Testis (tissue), 3 donors: ENCODE results near the gene PEX5. TPM values are rescaled to one million over a fixed set of nuclear protein-coding genes. Genes with fewer than 3 reads are reported as not detected.

Source experiments
- DNase-seq: peaks from one replicate; pipeline ENCODE4 v3.0.0-alpha.2; 2019
- H3K27ac ChIP-seq, 2 donors: fragments of 200-600 bp; sonication (generic); one replicate each; pipeline ENCODE4 v1.5.1; 2019
- H3K27me3 ChIP-seq: fragments of 200-600 bp; sonication (generic); one replicate; pipeline ENCODE4 v1.5.1; 2019
- H3K36me3 ChIP-seq: fragments of 200-600 bp; sonication (generic); one replicate; pipeline ENCODE4 v1.5.1; 2017; ENCODE audit warnings: low read depth; ENCODE audit errors: missing control alignments
- H3K4me1 ChIP-seq: fragments of 200-600 bp; sonication (generic); one replicate; pipeline ENCODE4 v1.5.1; 2019
- H3K4me3 ChIP-seq, 2 donors: fragments of 200-600 bp; sonication (generic); one replicate each; pipeline ENCODE4 v1.5.1; 2017 to 2019
- H3K9me3 ChIP-seq: fragments of 200-600 bp; sonication (generic); one replicate; pipeline ENCODE4 v1.5.1; 2017
- CTCF ChIP-seq, 3 experiments: fragments of 450-650 bp in 2 of 3; fragments of 200-600 bp in 1 of 3; sonication (generic) in 1 of 3; IDR thresholded peaks; one replicate each; pipeline ENCODE4 v1.5.1; 2016 to 2019; ENCODE audit warnings: antibody characterized with exemption in 3 of 3, mild to moderate bottlenecking in 2 of 3, moderate library complexity in 1 of 3
- POLR2A ChIP-seq: fragments of 450-650 bp; IDR thresholded peaks from one replicate; pipeline ENCODE4 v1.6.1; 2017; ENCODE audit warnings: antibody characterized with exemption, mild to moderate bottlenecking, moderate library complexity
- WGBS, 2 donors: methylation state at CpG; one replicate each; pipeline ENCODE4 v1.1.5; 2018; 5-methylcytosine and 5-hydroxymethylcytosine counted together
- intact Hi-C: fragments of 100-400 bp; cut with DNase I; formaldehyde crosslinking; loops from one replicate; pipeline ENCODE4 v1.15.1; 2023; ENCODE audit warnings: low total_unique reads
- polyA plus RNA-seq: library from polyadenylated mRNA; stranded (reverse); fragments of 350-450 nt; fragmentation: Illumina TruSeq; extraction: RNeasy Lipid Tissue Mini Kit (QIAGEN cat#74804); gene quantifications from one replicate; pipeline ENCODE4 v1.2.3, GENCODE V29; 2014; ENCODE audit warnings: low read depth, low replicate concordance; ENCODE audit not compliant: insufficient read depth
- total RNA-seq, 2 donors: library from RNA; depleted of rRNA; stranded (reverse); fragments of >200 nt; gene quantifications; one replicate each; pipeline ENCODE4 v1.2.3, GENCODE V29; 2016

PEX5 gene
- total and polyA plus RNA-seq, 3 donors from 2014 or later, result 120 to 134 (median 121) TPM

DNA sequence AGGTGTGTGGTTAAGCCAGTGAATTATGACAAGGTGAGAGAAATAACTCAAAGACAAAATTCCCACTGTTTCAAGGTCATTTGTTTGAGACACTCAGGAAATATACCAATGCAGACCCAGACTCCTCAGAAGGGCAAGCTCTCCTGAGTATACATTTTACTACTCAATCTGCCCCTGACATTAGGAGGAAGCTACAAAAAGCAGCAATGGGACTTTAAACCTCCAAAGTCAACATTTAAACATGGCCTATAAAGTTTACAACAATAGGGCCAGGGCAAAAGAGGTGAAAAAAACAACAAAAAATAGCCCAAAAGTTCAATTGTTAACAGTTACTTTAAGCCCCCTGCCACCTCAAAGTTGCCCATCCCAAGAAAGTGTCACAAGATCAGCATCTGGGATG is 19.5 kb upstream of the PEX5 start:
- Histone ChIP-seq H3K27me3 (no peaks in the 10 kb centered on the region), H3K4me1 (no peaks in the 10 kb centered on the region), H3K9me3 (no peaks in the 10 kb centered on the region), H3K4me3 (no peak overlapping the region), H3K27ac (no peak overlapping the region), H3K36me3 (no peaks in the 10 kb centered on the region)
- intact Hi-C loops, result no loop called here
- no peak for DNase-seq
- TF ChIP-seq POLR2A, result no peak
- no peak for TF ChIP-seq CTCF (IDR thresholded peaks at IDR 0.05)

DNA sequence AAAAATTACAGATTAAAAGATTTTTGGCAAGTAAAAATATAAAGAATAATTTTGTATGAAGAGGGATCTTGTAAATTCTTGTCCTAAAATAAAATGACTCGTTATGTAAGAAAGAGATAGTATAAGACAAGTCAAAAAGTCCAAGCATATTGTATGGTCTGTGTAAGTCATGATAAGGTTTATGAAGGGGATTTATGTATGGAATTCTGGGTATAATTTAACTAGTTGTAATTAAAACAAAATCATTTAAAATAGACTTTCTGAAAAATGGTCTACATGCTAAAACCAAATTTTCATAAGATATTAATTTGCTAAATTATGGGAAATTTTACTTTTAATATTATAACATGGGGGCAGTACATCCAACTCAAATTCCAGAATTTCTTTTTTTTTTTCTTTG is 17.6 kb upstream of the PEX5 start:
- Histone ChIP-seq H3K36me3 (no peaks in the 10 kb centered on the region), H3K9me3 (no peaks in the 10 kb centered on the region), H3K4me3 (no peak overlapping the region), H3K27ac (no peak overlapping the region), H3K4me1 (no peaks in the 10 kb centered on the region), H3K27me3 (no peaks in the 10 kb centered on the region)
- no peak for TF ChIP-seq POLR2A
- TF ChIP-seq CTCF (IDR thresholded peaks at IDR 0.05), result no peak
- 59 to 64% methylated on average over 1 of the region's 1 CpG for WGBS, 2 donors
- intact Hi-C loops, result no loop called here
- DNase-seq, result no peak

- Histone ChIP-seq H3K27me3 (no peaks in the 10 kb centered on the region), H3K27ac (no peak overlapping the region), H3K4me3 (no peak overlapping the region), H3K36me3 (no peaks in the 10 kb centered on the region), H3K4me1 (no peaks in the 10 kb centered on the region), H3K9me3 (no peaks in the 10 kb centered on the region)
- TF ChIP-seq CTCF (IDR thresholded peaks at IDR 0.05) (no peak), POLR2A (no peak)
- intact Hi-C loops, result no loop called here
- no peak for DNase-seq
These were observed 14.0 kb upstream of the PEX5 start for GRCh38 chr12:7175493-7175892.

DNA sequence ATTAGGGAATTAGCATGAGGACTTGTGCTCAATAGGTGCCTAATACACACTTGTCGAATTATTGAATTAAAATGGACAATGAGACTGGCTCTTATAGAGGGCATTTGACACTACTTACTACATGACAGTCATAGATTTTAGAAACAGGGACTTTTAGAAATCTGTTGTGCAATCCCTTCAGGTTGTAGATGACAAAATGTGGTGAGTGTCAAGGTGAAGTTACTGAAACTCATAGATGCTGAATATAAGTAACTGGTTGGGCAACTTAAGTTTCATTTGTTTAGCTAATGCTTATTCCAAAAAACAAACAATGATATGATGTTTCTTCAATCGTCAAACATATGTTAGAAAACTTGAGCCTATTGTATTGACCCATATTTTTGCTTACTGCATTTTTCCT is 12.9 kb upstream of the PEX5 start:
- 57 to 87% methylated on average over 2 of the region's 2 CpGs for WGBS, 2 donors
- H3K36me3 ChIP-seq, result no peaks in the 10 kb centered on the region
- no peak for DNase-seq
- intact Hi-C loops, result no loop called here
- TF ChIP-seq POLR2A, result no peak
- TF ChIP-seq CTCF (IDR thresholded peaks at IDR 0.05), result no peak
- no peak overlapping the region for H3K4me3 ChIP-seq
- H3K27me3 ChIP-seq, result no peaks in the 10 kb centered on the region
- no peak overlapping the region for H3K27ac ChIP-seq
- no peaks in the 10 kb centered on the region for H3K9me3 ChIP-seq
- H3K4me1 ChIP-seq, result no peaks in the 10 kb centered on the region

DNA sequence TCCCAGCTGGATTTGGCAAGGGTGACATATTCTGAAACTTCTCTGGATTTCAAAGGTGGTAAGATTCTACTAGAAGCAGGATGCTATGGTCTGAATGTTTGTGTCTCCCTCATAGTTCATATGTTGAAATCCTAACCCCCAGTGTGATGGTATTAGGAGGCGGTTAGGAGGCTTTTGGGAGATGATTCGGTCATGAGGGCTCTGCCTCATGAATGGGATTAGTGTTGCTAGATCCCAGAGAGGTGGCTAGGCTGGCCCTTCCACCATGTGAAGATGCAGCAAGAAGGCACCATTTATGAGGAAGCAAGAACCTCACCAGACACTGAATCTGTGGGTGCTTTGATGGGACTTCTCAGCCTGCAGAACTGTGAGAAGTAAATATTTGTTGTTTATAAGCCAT is 11.0 kb upstream of the PEX5 start:
- Histone ChIP-seq H3K36me3 (no peaks in the 10 kb centered on the region), H3K27me3 (no peaks in the 10 kb centered on the region), H3K4me3 (no peak overlapping the region), H3K4me1 (no peaks in the 10 kb centered on the region), H3K9me3 (no peaks in the 10 kb centered on the region), H3K27ac (no peak overlapping the region)
- TF ChIP-seq POLR2A (no peak), CTCF (IDR thresholded peaks at IDR 0.05) (no peak)
- 90 to 94% methylated on average over 2 of the region's 2 CpGs for WGBS, 2 donors
- intact Hi-C loops, result no loop called here
- no peak for DNase-seq
